C1 segment of cervical spinal cord (tissue), 14 donors: ENCODE measurements around the gene MEX3C.

Experiments
- DNase-seq, 14 donors: peaks; one replicate each; lab custom pipeline; 2025; lab: John Stamatoyannopoulos, UW

Gene MEX3C

GRCh38 chr18:51197661-51198424 is at the start of gene MEX3C:
MEX3C (minus strand) TSS chr18:51197681; CDS start chr18:51197320, 361 bp downstream.
- DNase-seq: peak; percentile 92 to 100 (median 98)

GRCh38 chr18:51241226-51241625 is 43.7 kb upstream of the MEX3C start:
- DNase-seq: no peak

GRCh38 chr18:51236225-51236624 is 38.7 kb upstream of the MEX3C start:
- no peak for DNase-seq

GRCh38 chr18:51235009-51235789 is 37.7 kb upstream of the MEX3C start:
- DNase-seq: no peak

GRCh38 chr18:51234117-51235008 is 36.9 kb upstream of the MEX3C start:
- DNase-seq: no peak

- no peak for DNase-seq
Measured at GRCh38 chr18:51229328-51229727, 31.8 kb upstream of the MEX3C start.

- no peak for DNase-seq
Measured at GRCh38 chr18:51227660-51228059, 30.2 kb upstream of the MEX3C start.

GRCh38 chr18:51226587-51227350 is 29.3 kb upstream of the MEX3C start:
- no peak for DNase-seq

GRCh38 chr18:51226068-51226467 is 28.6 kb upstream of the MEX3C start:
- no peak for DNase-seq

- DNase-seq: no peak
Measured at GRCh38 chr18:51212606-51213005, 15.1 kb upstream of the MEX3C start.

GRCh38 chr18:51211552-51211951 is 14.1 kb upstream of the MEX3C start:
- no peak for DNase-seq

GRCh38 chr18:51196811-51197660 is 445 bp downstream of the MEX3C start:
- peak in 11 of 14 donors; percentile 20 to 79 (median 48) for DNase-seq

- DNase-seq: peak in 10 of 14 donors; percentile 22 to 65 (median 46)
Measured at GRCh38 chr18:51196118-51196810, 1.2 kb downstream of the MEX3C start.

GRCh38 chr18:51195451-51196117 is 1.9 kb downstream of the MEX3C start:
- DNase-seq: peak in 7 of 14 donors; percentile 23 to 46 (median 26)

GRCh38 chr18:51195086-51195450 is 2.4 kb downstream of the MEX3C start:
- DNase-seq: peak in 1 of 14 donors; percentile 19

- no peak for DNase-seq
Measured at GRCh38 chr18:51194604-51195003, 2.9 kb downstream of the MEX3C start.

- DNase-seq: peak in 1 of 14 donors; percentile 9
Measured at GRCh38 chr18:51193621-51194287, 3.7 kb downstream of the MEX3C start.

GRCh38 chr18:51192696-51193095 is 4.8 kb downstream of the MEX3C start:
- DNase-seq: no peak
